Smooth muscle cell (in vitro differentiated cells): ENCODE data around the gene CDH18. TPM values are rescaled to one million over a fixed set of nuclear protein-coding genes. Genes with fewer than 3 reads are reported as not detected.

ENCODE experiments used
- DNase-seq: peaks from one replicate; lab custom pipeline; 2025; ENCODE audit not compliant: unreplicated experiment; lab: John Stamatoyannopoulos, UW
- H2AFZ ChIP-seq: fragments of 200-600 bp; sonication (generic); 2 replicates; pipeline ENCODE4 v1.6.0; 2016; ENCODE audit warnings: antibody characterized with exemption, low read depth, mild to moderate bottlenecking
- H3F3A ChIP-seq: fragments of 200-600 bp; sonication (generic); 2 replicates; pipeline ENCODE4 v1.6.0; 2017; ENCODE audit warnings: antibody characterized with exemption, low read depth
- H3K27ac ChIP-seq: fragments of 200-600 bp; sonication (generic); 2 replicates; pipeline ENCODE4 v1.5.1; 2016; ENCODE audit warnings: low read depth, mild to moderate bottlenecking
- H3K27me3 ChIP-seq: fragments of 200-600 bp; sonication (generic); 2 replicates; pipeline ENCODE4 v1.6.1; 2016; ENCODE audit warnings: low read depth, mild to moderate bottlenecking
- H3K36me3 ChIP-seq: fragments of 200-600 bp; sonication (generic); 2 replicates; pipeline ENCODE4 v1.5.1; 2016; ENCODE audit warnings: low read depth
- H3K4me1 ChIP-seq: fragments of 200-600 bp; sonication (generic); 2 replicates; pipeline ENCODE4 v1.5.1; 2016; ENCODE audit warnings: low read depth
- H3K4me2 ChIP-seq: fragments of 200-600 bp; sonication (generic); 2 replicates; pipeline ENCODE4 v1.6.0; 2016; ENCODE audit warnings: mild to moderate bottlenecking
- H3K4me3 ChIP-seq: fragments of 200-600 bp; sonication (generic); 2 replicates; pipeline ENCODE4 v1.5.1; 2016; ENCODE audit warnings: mild to moderate bottlenecking
- H3K79me2 ChIP-seq: fragments of 200-600 bp; sonication (generic); 2 replicates; pipeline ENCODE4 v1.6.0; 2016; ENCODE audit warnings: low read depth, mild to moderate bottlenecking
- H3K9ac ChIP-seq: fragments of 200-600 bp; sonication (generic); 2 replicates; pipeline ENCODE4 v1.6.0; 2016; ENCODE audit warnings: low read depth
- H3K9me3 ChIP-seq: fragments of 200-600 bp; sonication (generic); replicated peaks from 2 replicates; pipeline ENCODE4 v1.5.1; 2016; ENCODE audit warnings: low read depth
- H4K20me1 ChIP-seq: fragments of 200-600 bp; sonication (generic); 2 replicates; pipeline ENCODE4 v1.6.0; 2016; ENCODE audit warnings: low read depth
- WGBS: methylation state at CpG from one replicate; pipeline ENCODE4 v1.1.7; 2016; ENCODE audit warnings: low lambda C conversion rate; 5-methylcytosine and 5-hydroxymethylcytosine counted together
- polyA plus RNA-seq: library from polyadenylated mRNA; unstranded; fragments of >200 nt; fragmentation: Nextera tagmentation; extraction: Ambion mirVana; gene quantifications from 2 replicates; pipeline ENCODE4 v1.2.1, GENCODE V29; 2016
- total RNA-seq: library from RNA; depleted of rRNA; stranded (reverse); fragments of >200 nt; gene quantifications from 2 replicates; pipeline ENCODE4 v1.2.3, GENCODE V29; 2014
- TF ChIP-seq, protein P1 (sequence below): fragments of 200-600 bp; sonication (generic); IDR thresholded peaks from 2 replicates; pipeline ENCODE4 v1.5.1; 2017; ENCODE audit warnings: borderline replicate concordance, mild to moderate bottlenecking, antibody characterized with exemption; ENCODE audit not compliant: insufficient read depth, poor library complexity, severe bottlenecking

Gene CDH18
- total and polyA plus RNA-seq, 2 experiments from 2014 or later = 0.13 TPM; not detected in 1

DNA sequence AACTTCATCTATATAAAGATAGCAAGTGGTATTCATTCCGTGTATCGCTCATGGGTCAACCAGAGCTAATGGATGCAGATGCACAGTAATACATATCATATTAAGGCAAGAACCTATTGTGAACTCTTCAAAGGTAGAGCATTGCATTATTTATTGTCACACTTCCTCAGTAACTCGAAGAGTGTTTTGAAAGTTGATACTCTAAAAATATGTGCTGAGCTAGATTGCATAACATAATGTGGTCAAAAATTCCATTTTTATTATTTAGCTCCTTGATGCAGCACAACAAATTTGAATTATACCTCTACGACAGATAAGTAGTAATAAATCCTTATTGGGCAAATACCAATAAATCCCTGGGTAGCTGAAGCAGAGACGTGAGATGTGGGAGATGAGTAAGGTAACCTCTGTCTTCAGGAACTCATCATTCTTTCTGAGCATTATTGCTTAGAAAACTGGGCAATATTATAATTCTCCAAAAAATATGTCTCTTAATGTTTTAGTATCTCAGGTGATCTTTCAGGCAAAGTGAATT lies 70.3 kb downstream of the CDH18 start:
- WGBS = 93% methylated on average over 5 of the region's 5 CpGs

DNA sequence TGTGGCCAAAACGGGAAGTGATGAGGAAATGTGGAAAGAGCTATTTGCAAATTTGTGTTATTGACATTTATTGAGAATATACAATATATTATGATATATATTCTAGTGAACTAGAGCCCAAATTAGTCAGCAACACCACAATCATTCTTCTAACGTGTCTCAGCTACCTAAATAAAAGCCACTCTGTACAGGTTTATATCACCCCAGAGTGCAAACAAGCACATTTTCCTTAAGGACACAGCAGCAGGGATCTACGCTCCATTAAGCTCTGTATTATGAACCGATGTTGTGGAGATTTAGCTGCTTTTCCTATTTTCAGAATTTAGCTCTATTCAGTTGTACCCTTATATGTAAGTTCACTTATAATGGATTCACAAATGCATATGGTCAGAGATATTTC lies 77.9 kb downstream of the CDH18 start:
- no peak overlapping the region for H2AFZ ChIP-seq
- H4K20me1 ChIP-seq = no peaks in the 10 kb centered on the region
- no peak overlapping the region for H3K4me3 ChIP-seq
- no peaks in the 10 kb centered on the region for H3K79me2 ChIP-seq
- WGBS = 90% methylated on average over 4 of the region's 4 CpGs
- no peak overlapping the region for H3K4me2 ChIP-seq
- no peaks in the 10 kb centered on the region for H3K4me1 ChIP-seq
- no peaks in the 10 kb centered on the region for H3K9me3 ChIP-seq
- no peak overlapping the region for H3K27ac ChIP-seq
- DNase-seq = no peak
- H3F3A ChIP-seq = no peaks in the 10 kb centered on the region
- TF ChIP-seq, protein P1, sequence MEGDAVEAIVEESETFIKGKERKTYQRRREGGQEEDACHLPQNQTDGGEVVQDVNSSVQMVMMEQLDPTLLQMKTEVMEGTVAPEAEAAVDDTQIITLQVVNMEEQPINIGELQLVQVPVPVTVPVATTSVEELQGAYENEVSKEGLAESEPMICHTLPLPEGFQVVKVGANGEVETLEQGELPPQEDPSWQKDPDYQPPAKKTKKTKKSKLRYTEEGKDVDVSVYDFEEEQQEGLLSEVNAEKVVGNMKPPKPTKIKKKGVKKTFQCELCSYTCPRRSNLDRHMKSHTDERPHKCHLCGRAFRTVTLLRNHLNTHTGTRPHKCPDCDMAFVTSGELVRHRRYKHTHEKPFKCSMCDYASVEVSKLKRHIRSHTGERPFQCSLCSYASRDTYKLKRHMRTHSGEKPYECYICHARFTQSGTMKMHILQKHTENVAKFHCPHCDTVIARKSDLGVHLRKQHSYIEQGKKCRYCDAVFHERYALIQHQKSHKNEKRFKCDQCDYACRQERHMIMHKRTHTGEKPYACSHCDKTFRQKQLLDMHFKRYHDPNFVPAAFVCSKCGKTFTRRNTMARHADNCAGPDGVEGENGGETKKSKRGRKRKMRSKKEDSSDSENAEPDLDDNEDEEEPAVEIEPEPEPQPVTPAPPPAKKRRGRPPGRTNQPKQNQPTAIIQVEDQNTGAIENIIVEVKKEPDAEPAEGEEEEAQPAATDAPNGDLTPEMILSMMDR = no peak
- H3K27me3 ChIP-seq = no peaks in the 10 kb centered on the region
- no peak overlapping the region for H3K9ac ChIP-seq
- no peaks in the 10 kb centered on the region for H3K36me3 ChIP-seq

More for the DNA sequence above, 70.3 kb downstream of the CDH18 start:
- Histone ChIP-seq H2AFZ (no peak overlapping the region), H3K4me3 (no peak overlapping the region), H3K9me3 (no peaks in the 10 kb centered on the region), H3K27me3 (no peaks in the 10 kb centered on the region), H3F3A (no peaks in the 10 kb centered on the region), H3K9ac (no peak overlapping the region), H3K79me2 (no peaks in the 10 kb centered on the region), H3K27ac (no peak overlapping the region), H3K36me3 (no peaks in the 10 kb centered on the region), H3K4me2 (no peak overlapping the region), H4K20me1 (no peaks in the 10 kb centered on the region), H3K4me1 (no peaks in the 10 kb centered on the region)
- TF ChIP-seq, protein P1 = no peak
- DNase-seq = no peak

DNA sequence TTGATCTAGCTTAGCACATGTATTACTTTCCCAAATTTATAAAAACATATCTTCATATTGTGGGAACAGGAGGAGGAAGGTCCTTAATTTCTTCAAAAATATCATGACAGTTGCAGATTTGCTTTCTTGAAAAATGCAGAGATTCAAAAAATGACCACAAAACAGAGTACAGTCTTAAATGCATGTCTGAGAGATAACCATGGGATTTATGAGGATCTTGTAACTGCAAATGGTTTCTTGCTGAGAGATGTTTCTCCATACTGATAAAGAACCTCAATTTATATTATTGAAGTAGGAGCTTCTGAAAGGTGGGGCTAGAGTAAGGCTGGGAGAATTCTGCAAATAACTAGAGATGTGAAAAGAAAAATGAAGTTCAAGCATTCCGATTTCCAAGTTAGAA lies 83.2 kb downstream of the CDH18 start:
- H3K79me2 ChIP-seq = no peaks in the 10 kb centered on the region
- no peaks in the 10 kb centered on the region for H3K36me3 ChIP-seq
- peak overlapping the region; percentile 49 for H3K4me2 ChIP-seq
- no peak overlapping the region for H3K9ac ChIP-seq
- no peak overlapping the region for H3K4me3 ChIP-seq
- H3K27me3 ChIP-seq = no peaks in the 10 kb centered on the region
- H4K20me1 ChIP-seq = no peaks in the 10 kb centered on the region
- H3K27ac ChIP-seq = no peak overlapping the region
- TF ChIP-seq, protein P1 = no peak
- H3K4me1 ChIP-seq = no peaks in the 10 kb centered on the region
- 42% methylated on average over 1 of the region's 1 CpG for WGBS
- DNase-seq = no peak
- H2AFZ ChIP-seq = no peak overlapping the region
- H3F3A ChIP-seq = no peaks in the 10 kb centered on the region
- no peaks in the 10 kb centered on the region for H3K9me3 ChIP-seq

DNA sequence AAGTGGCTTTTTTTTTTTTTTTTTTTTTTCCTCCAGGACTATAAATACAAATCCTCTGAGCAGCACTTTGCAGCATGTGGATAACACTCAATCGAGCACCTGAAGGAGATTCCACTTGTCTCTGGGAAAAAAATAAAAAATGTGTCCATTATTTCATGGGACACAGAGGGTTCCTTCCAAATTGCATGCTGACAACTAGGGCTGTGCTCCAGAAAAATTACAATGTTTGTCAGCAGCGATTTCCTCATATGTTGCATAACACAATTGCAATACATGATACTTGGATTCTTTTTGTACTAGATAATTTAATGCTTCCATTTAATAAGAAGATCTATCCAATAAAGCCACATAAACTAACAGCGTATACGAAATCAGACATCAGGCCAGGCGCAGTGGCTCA lies 84.4 kb downstream of the CDH18 start:
- no peaks in the 10 kb centered on the region for H3K4me1 ChIP-seq

More for the DNA sequence above, 84.4 kb downstream of the CDH18 start:
- Histone ChIP-seq H3K27me3 (no peaks in the 10 kb centered on the region), H3K4me2 (no peak overlapping the region), H3K4me3 (no peak overlapping the region), H2AFZ (no peak overlapping the region), H3K27ac (no peak overlapping the region), H3K79me2 (no peaks in the 10 kb centered on the region), H3F3A (no peaks in the 10 kb centered on the region), H3K9ac (no peak overlapping the region), H3K36me3 (no peaks in the 10 kb centered on the region), H3K9me3 (no peaks in the 10 kb centered on the region), H4K20me1 (no peaks in the 10 kb centered on the region)
- 93% methylated on average over 5 of the region's 5 CpGs for WGBS
- no peak for DNase-seq
- TF ChIP-seq, protein P1 = no peak
